HepG2 (cell line): ENCODE data around the gene RNASE8. TPM values are rescaled to one million over a fixed set of nuclear protein-coding genes. Genes with fewer than 3 reads are reported as not detected.

ENCODE experiments used
- ATF3 ChIP-seq: sonication (generic); formaldehyde crosslinking; IDR thresholded peaks from 2 replicates; pipeline ENCODE4 v1.4.0; 2020; ENCODE audit warnings: missing genetic modification reagents
- CREM ChIP-seq, 2 experiments: sonication (generic) in 1 of 2; formaldehyde crosslinking in 1 of 2; IDR thresholded peaks; 2 replicates each; pipeline versions ENCODE4 v1.4.0 to v1.6.1; 2016 to 2020; ENCODE audit warnings: antibody characterized with exemption in 1 of 2, mild to moderate bottlenecking in 1 of 2, missing genetic modification reagents in 1 of 2
- CTCF ChIP-seq: sonication (generic); formaldehyde crosslinking; IDR thresholded peaks from 2 replicates; pipeline ENCODE4 v1.5.0; 2020; ENCODE audit warnings: mild to moderate bottlenecking, missing genetic modification reagents, moderate library complexity
- DPF2 ChIP-seq: sonication (generic); formaldehyde crosslinking; IDR thresholded peaks from 2 replicates; pipeline ENCODE4 v1.4.0; 2020; ENCODE audit warnings: mild to moderate bottlenecking, low read depth, missing genetic modification reagents, borderline replicate concordance
- EP300 ChIP-seq, 3 experiments: sonication (generic) in 1 of 3; formaldehyde crosslinking in 1 of 3; IDR thresholded peaks; 2 replicates each; pipeline versions ENCODE4 v1.5.1 to v1.6.1; 2011 to 2020; ENCODE audit warnings: low read depth in 2 of 3, low read length in 2 of 3, borderline replicate concordance in 1 of 3, improper control_type of control experiment in 1 of 3, mild to moderate bottlenecking in 1 of 3, missing genetic modification reagents in 1 of 3, moderate library complexity in 1 of 3
- HMGXB4 ChIP-seq, 2 experiments: sonication (generic) in 1 of 2; formaldehyde crosslinking in 1 of 2; IDR thresholded peaks; 2 replicates each; pipeline versions ENCODE4 v1.4.0 to v1.6.1; 2018 to 2020; ENCODE audit warnings: missing genetic modification reagents in 2 of 2, borderline replicate concordance in 1 of 2, low read depth in 1 of 2, mild to moderate bottlenecking in 1 of 2, missing biosample characterization in 1 of 2
- NFYB ChIP-seq: sonication (generic); formaldehyde crosslinking; IDR thresholded peaks from 2 replicates; pipeline ENCODE4 v1.4.0; 2020; ENCODE audit warnings: missing genetic modification reagents
- PHF5A ChIP-seq: IDR thresholded peaks from one replicate; pipeline ENCODE4 v1.6.1; 2018; ENCODE audit warnings: low read depth, missing genetic modification reagents; ENCODE audit not compliant: unreplicated experiment
- SIN3A ChIP-seq: IDR thresholded peaks from 2 replicates; pipeline ENCODE4 v1.6.1; 2011; ENCODE audit warnings: low read depth, mild to moderate bottlenecking, control low read depth, low read length, borderline replicate concordance
- SMARCE1 ChIP-seq: fragments of 450-650 bp; IDR thresholded peaks from 2 replicates; pipeline ENCODE4 v1.6.1; 2017; ENCODE audit warnings: borderline replicate concordance
- ZBTB43 ChIP-seq: sonication (generic); formaldehyde crosslinking; conservative IDR thresholded peaks from 2 replicates; pipeline ENCODE4 v1.4.0; 2020; ENCODE audit warnings: missing genetic modification reagents
- ZNF136 ChIP-seq: sonication (generic); formaldehyde crosslinking; IDR thresholded peaks from 2 replicates; pipeline ENCODE4 v1.8.1; 2022; ENCODE audit warnings: low read depth, mild to moderate bottlenecking, moderate library complexity, missing genetic modification reagents
- ZNF253 ChIP-seq: sonication (generic); formaldehyde crosslinking; IDR thresholded peaks from 2 replicates; pipeline ENCODE4 v1.8.0; 2022; ENCODE audit warnings: mild to moderate bottlenecking, missing genetic modification reagents, borderline replicate concordance
- ZNF256 ChIP-seq: sonication (generic); formaldehyde crosslinking; conservative IDR thresholded peaks from 2 replicates; pipeline ENCODE4 v1.4.0; 2020; ENCODE audit warnings: missing genetic modification reagents
- ZNF552 ChIP-seq: sonication (generic); formaldehyde crosslinking; IDR thresholded peaks from 2 replicates; pipeline ENCODE4 v1.9.0; 2022; ENCODE audit warnings: missing genetic modification reagents, mild to moderate bottlenecking, borderline replicate concordance
- ZNF75D ChIP-seq: sonication (generic); formaldehyde crosslinking; IDR thresholded peaks from 2 replicates; pipeline ENCODE4 v1.8.1; 2023; ENCODE audit warnings: missing genetic modification reagents, mild to moderate bottlenecking, borderline replicate concordance
- ZNF782 ChIP-seq: sonication (generic); formaldehyde crosslinking; IDR thresholded peaks from 2 replicates; pipeline ENCODE4 v1.4.0; 2020; ENCODE audit warnings: missing genetic modification reagents, mild to moderate bottlenecking, borderline replicate concordance
- polyA plus RNA-seq, 8 experiments: library from polyadenylated mRNA; depleted of rRNA in 3 of 8; stranded (reverse) in 7 of 8; unstranded in 1 of 8; fragments of >200 nt; fragmentation: Illumina TruSeq in 4 of 8; extraction: Trizol in 4 of 8; gene quantifications; 2 replicates each; pipeline versions ENCODE4 v1.2.1 to v1.2.3, GENCODE V29; 2011 to 2016; ENCODE audit warnings: low read depth in 4 of 8, missing spikeins in 1 of 8, mixed read lengths in 1 of 8; ENCODE audit not compliant: insufficient read depth in 1 of 8
- total RNA-seq, 5 experiments: library from RNA; depleted of rRNA; stranded (reverse); fragments of >200 nt; fragmentation: Illumina TruSeq; extraction: Trizol; gene quantifications; 2 replicates each; pipeline ENCODE4 v1.2.3, GENCODE V29; 2016; ENCODE audit warnings: low read depth in 1 of 5

RNASE8 gene
- total and polyA plus RNA-seq, 2 of the 13 experiments (the other 11 are each of a cell fraction or from before 2014, with no cell fraction given): not detected

- no peak for TF ChIP-seq SMARCE1
- no peak for TF ChIP-seq ZNF253
- TF ChIP-seq DPF2 (CRISPR knock-in tag): peak; percentile 48; the same call in 1 of the 2 replicates
- peak; percentile 94 for TF ChIP-seq ZNF136 (CRISPR knock-in tag)
- TF ChIP-seq NFYB: no peak; the same call in 1 of the 2 replicates
- no peak for TF ChIP-seq SIN3A
- TF ChIP-seq CREM (IDR thresholded peaks at IDR 0.05): peak; percentile 81
- no peak for TF ChIP-seq CREM (CRISPR knock-in tag; IDR thresholded peaks at IDR 0.05)
- TF ChIP-seq ZNF75D (CRISPR knock-in tag): no peak
- 0 out of 4 replicates have a peak, but pooled peaks of 1 of the 2 experiments have one; percentile 61 for TF ChIP-seq HMGXB4 (CRISPR knock-in tag; IDR thresholded peaks at IDR 0.05; ENCODE audit: borderline replicate concordance in 1 of 2, low read depth in 1 of 2)
- no peak; the same call in 1 of the 2 replicates for TF ChIP-seq ZNF552 (CRISPR knock-in tag)
- TF ChIP-seq PHF5A: peak; percentile 66
- TF ChIP-seq EP300 (IDR thresholded peaks at IDR 0.05; ENCODE audit: low read depth in 2 of 2, low read length in 2 of 2): peak in 1 of 2 experiments; percentile 88; a peak in 2 of 4 replicates
- peak; percentile 54; the same call in 1 of the 2 replicates for TF ChIP-seq EP300 (CRISPR knock-in tag; IDR thresholded peaks at IDR 0.05; ENCODE audit: borderline replicate concordance)
- TF ChIP-seq CTCF (CRISPR knock-in tag): no peak
- 0 out of 2 replicates have a peak, but pooled peaks have one; percentile 29 for TF ChIP-seq ZNF256
- TF ChIP-seq ATF3 (CRISPR knock-in tag): no peak
- TF ChIP-seq ZNF782 (CRISPR knock-in tag): peak; percentile 65; the same call in 1 of the 2 replicates
- 0 out of 2 replicates have a peak, but pooled peaks have one; percentile 38 for TF ChIP-seq ZBTB43
These were observed 2.0 kb upstream of the RNASE8 start (continued) for GRCh38 chr14:21055432-21056117.
